HT1080 (cell line): ENCODE results near the gene IL15RA. TPM values are rescaled to one million over a fixed set of nuclear protein-coding genes. Genes with fewer than 3 reads are reported as not detected.
"Not testable (repeated sequence)": the region's sequence is repeated elsewhere in the genome, so short reads cannot be mapped to it uniquely, and the experiment has no call there.

ENCODE experiments used
- DNase-seq: peaks from one replicate; pipeline ENCODE4 v3.0.0-alpha.2; 2015; ENCODE audit warnings: low read depth
- total RNA-seq: library from RNA; depleted of rRNA; stranded (reverse); fragments of >200 nt; shearing (Covaris generic); gene quantifications from 2 replicates; pipeline ENCODE4 v1.2.3, GENCODE V29; 2014

Gene IL15RA
- total RNA-seq, 1 experiment from 2014 or later: 22.9 TPM

DNA sequence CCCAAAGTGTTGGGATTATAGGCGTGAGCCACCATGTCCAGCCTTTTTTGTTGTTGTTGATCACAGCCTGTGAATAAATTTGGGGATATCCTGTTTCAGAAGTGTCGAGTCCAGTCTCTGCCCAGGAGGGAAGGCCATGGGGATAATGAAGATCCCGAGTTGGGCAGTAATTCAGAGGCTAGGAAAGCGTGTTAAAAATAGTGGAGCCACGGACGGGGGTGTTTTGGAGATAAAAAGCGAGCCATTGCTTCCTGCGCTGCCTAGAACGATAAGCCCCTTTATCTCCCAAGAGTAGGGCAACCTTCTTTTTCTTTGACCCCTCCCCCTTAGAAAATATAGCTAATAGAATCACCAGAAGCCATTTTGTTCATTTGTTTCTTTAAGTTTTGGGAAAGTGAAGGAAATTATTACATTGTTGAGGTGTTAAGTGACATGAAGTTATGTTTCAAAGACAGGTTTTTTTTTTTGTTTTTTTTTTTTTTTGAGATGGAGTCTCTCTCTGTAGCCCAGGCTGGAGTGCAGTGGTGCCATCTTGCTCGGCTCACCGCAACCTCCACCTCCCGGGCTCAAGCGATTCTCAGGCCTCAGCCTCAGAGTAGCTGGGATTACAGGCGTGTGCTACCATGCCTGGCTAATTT, 43.3 kb downstream of the IL15RA start:
- no peak for DNase-seq

DNA sequence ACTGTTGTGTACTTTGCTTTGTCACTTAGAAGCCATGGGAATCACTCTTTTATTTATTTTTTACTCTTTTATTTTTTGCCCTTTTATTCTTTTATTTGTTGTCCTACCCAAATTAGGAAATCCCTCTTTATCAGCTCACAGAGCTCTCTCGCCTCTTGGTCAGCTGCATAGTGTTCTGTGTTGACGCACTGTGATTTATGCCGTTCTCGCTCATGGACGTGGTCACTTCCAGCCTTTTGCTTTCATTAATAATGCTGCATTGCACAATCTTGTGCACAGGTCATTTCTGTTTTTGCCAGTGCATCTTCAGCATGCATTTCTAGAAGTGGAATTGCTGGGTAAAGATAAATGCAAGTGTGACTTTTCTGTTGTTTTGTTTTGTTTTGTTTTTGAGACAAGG, 45.0 kb downstream of the IL15RA start:
- no peak for DNase-seq

GRCh38 chr10:5930272-5930671, 47.1 kb downstream of the IL15RA start:
- DNase-seq: no peak

DNA sequence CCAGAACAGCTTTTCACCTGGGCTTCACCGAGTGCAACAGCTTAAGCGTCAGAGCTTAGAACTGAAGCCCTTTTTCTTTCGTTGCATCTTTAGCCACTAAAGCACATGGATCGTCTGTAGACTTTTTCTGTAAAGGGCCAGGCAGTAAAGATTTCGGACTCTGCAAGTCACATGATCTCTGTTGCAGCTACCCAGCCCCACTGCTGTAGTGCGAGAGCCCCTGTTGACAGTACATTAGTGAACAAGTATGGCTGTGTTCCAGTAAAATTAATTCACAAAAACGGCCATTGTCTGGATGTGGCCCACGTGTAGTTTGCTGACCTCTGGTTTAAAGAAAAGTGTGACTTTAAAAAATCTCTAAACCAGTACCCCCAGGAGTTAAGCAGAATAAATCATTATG, 47.9 kb downstream of the IL15RA start:
- DNase-seq: no peak

GRCh38 chr10:5927306-5927705, 50.0 kb downstream of the IL15RA start:
- DNase-seq: no peak

DNA sequence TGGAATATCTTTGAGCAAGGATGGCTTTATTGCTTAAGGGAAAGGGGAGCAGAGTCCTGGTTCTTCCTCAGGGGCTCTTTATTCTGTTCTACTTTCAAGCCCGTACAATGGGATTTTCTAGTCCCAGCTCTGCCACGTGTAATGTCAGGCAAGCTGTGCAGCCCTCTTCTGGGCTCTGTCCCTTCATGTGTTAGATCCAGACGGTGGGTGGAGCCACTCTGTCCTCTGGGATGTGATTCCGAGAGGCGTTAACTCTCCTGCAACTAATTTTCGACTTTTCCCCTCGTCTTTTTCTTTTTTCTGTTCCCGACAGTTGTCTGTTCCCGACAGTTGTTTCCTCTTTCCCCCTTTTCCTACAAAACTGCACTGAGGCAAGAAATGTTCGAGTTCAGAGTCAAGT, 52.5 kb downstream of the IL15RA start:
- no peak for DNase-seq

- no peak for DNase-seq
Measured at GRCh38 chr10:5921746-5922145, 55.6 kb downstream of the IL15RA start.

DNA sequence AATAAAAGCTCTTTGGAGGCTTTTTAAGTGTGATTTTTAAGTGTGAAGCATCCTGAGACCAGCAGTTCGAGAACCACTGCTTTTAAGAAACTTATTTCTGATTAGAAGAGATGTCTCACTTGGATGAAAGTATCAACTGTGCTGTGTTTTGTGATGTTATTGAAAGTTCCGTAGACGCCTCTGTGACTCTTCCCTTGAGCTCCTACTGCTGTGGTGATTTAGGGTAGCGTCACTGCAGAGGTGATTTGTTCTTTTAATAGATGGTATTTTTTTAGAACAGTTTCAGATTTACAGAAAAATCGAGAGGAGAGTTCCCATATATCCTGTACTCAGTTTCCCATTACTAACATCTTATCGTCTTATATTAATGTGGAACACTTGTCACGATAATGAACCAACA, 57.8 kb downstream of the IL15RA start:
- DNase-seq: no peak

GRCh38 chr10:5918763-5919162, 58.6 kb downstream of the IL15RA start:
- DNase-seq: no peak

DNA sequence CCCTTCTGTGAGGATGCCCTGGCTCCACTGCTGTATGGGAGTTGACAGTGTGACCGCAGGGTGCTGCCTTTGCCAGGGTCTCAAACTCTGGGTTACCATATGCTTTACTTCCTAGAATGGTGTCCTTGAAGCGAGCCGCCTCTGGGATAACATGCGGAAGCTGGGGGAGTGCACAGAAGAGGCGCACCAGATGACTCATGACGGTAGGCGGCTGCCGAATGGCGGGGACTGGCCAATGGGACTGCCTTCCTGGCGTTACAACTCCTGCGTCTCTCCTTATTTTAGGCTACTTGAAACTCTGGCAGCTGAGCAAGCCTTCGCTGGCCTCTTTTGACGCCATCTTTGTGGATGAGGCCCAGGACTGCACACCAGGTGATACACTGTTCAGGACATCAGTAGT, 60.0 kb downstream of the IL15RA start:
- DNase-seq: no peak

GRCh38 chr10:5915451-5915850, 61.9 kb downstream of the IL15RA start:
- DNase-seq: no peak

GRCh38 chr10:5913736-5914135, 63.6 kb downstream of the IL15RA start:
- DNase-seq: no peak

DNA sequence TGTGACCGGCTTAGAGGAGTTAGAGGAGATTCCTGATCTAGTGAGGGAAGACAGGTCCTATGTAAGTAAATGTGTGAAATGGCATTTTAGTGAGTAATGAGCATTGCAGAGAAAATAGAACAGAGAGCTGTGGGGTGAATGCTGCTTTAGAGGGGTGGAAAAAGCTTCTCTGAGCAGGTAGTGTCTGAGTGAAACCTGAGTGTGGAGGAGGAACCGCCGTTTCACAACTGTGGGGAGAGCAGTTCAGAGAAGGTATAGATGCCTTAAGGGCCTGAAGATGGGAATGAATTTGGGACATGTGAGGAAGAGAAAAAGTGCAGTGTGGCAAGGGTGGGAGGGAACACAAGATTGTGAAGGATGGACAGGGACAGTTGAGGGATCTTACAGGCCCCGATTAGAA, 65.7 kb downstream of the IL15RA start:
- DNase-seq: no peak

DNA sequence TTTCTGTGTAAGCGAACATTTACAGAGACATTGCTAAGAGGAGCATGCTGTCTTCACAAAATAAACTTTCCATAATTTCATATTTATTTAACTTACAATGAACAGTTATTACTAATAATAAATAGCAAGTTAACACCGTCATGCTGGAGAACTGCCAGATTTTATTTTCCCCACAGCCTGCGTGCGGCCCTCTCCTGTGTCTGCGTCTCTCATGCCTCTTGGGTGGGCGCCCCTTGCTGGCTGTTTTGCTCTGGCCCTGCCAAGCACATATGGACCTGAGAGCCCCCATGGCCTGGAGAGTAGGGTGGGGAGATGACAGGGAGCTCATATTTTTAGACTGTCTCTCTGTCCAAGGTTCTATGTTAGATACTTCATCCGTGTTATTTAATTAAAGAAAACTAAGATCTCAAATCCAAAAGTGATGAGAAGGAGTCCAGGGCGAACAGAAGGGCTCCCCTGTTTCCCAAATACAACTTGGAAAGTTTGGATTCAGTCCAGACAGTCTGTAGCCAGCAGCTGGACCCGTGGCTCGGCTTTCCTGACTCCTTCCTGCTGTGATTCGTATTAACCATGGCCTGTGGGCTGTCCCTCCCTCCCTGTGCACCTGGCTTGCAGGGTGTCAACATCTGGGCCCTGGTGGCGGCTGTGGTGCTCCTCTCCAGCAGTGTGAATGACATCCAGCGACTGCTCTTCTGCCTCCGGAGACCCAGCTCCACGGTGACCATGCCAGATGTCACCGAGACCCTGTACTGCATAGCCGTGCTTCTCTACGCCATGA, 66.8 kb downstream of the IL15RA start:
- DNase-seq: no peak

- not testable (repeated sequence) for DNase-seq
Measured at GRCh38 chr10:5908676-5909075, 68.7 kb downstream of the IL15RA start.

DNA sequence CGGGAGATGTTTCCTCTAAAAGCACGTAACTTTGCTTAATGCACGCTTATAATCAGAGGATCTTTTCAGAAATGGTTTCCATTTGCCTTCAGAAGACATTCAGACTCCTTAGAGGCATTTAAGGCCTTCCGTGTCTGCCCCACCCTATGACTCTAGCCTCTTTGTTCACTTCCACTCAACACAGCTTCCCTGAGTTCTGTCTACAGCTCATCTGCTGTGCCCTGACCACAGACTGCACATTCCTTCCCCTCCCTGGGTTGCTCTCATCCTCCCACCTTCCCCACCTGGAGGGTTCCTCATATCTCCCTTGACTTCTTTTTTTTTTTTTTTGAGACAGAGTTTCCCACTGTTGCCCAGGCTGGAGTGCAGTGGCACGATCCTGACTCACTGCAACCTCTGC, 70.7 kb downstream of the IL15RA start:
- DNase-seq: no peak

- no peak for DNase-seq
Measured at GRCh38 chr10:5905854-5906507, 71.4 kb downstream of the IL15RA start.

GRCh38 chr10:5904227-5904626, 73.1 kb downstream of the IL15RA start:
- no peak for DNase-seq

- DNase-seq: no peak
Measured at GRCh38 chr10:5903563-5903962, 73.8 kb downstream of the IL15RA start.

GRCh38 chr10:5902511-5903274, 74.7 kb downstream of the IL15RA start:
- no peak for DNase-seq
